IMR-90 (cell line): Measurements from ENCODE around the gene GIMAP1. TPM values are rescaled to one million over a fixed set of nuclear protein-coding genes. Genes with fewer than 3 reads are reported as not detected.

ENCODE experiments used
- ATAC-seq: fragments of 200-7000 bp; cut with Tn5 transposase; 2 replicates; pipeline ENCODE4 v1.9.1; 2020; ENCODE audit warnings: low read depth, mild to moderate bottlenecking, moderate library complexity
- BruUV-seq: library from RNA; stranded (reverse); fragments of 400-500 nt; replicated peaks from 2 replicates; lab custom pipeline; 2021; lab: Mats Ljungman, UMichigan
- CTCF ChIA-PET: fragments of 300-600 bp; formaldehyde crosslinking; extraction: SDS; loops from one replicate; lab custom pipeline; 2021; ENCODE audit warnings: antibody characterized with exemption; lab: Yijun Ruan, JAX
- POLR2A ChIA-PET: fragments of 300-600 bp; sonication (Branson Sonifier 250); formaldehyde crosslinking; loops from one replicate; lab custom pipeline; 2022; ENCODE audit warnings: antibody characterized with exemption; ENCODE audit not compliant: unreplicated experiment; lab: Charles Lee
- DNase-seq: peaks from one replicate; pipeline ENCODE4 v3.0.0; 2013
- H2AFZ ChIP-seq: replicated peaks from 2 replicates; pipeline ENCODE3; 2013; ENCODE audit warnings: low read length, mild to moderate bottlenecking; ENCODE audit not compliant: poor library complexity
- H2AK5ac ChIP-seq: 2 replicates; pipeline ENCODE4 v1.6.1; 2013; ENCODE audit warnings: low read depth, low read length, inconsistent platforms
- H2AK9ac ChIP-seq: replicated peaks from 2 replicates; pipeline ENCODE3; 2013; ENCODE audit warnings: mild to moderate bottlenecking, low read depth, low read length, moderate library complexity; ENCODE audit not compliant: poor library complexity
- H2BK120ac ChIP-seq: 2 replicates; pipeline ENCODE4 v1.6.1; 2013; ENCODE audit warnings: low read depth, low read length, inconsistent platforms
- H2BK15ac ChIP-seq: 3 replicates; pipeline ENCODE4 v1.6.1; 2013; ENCODE audit warnings: low read depth, low read length, inconsistent platforms
- H2BK20ac ChIP-seq: 2 replicates; pipeline ENCODE4 v1.6.1; 2013; ENCODE audit warnings: low read depth, mild to moderate bottlenecking, inconsistent platforms, low read length, moderate library complexity
- H2BK5ac ChIP-seq: 2 replicates; pipeline ENCODE4 v1.6.1; 2013; ENCODE audit warnings: mild to moderate bottlenecking, low read depth, low read length, inconsistent platforms; ENCODE audit not compliant: poor library complexity, severe bottlenecking
- H3K14ac ChIP-seq: replicated peaks from 2 replicates; pipeline ENCODE4 v1.6.1; 2013; ENCODE audit warnings: low read depth, low read length, inconsistent platforms
- H3K18ac ChIP-seq: 2 replicates; pipeline ENCODE4 v1.6.1; 2013; ENCODE audit warnings: low read depth, low read length, control low read depth
- H3K23ac ChIP-seq: 2 replicates; pipeline ENCODE4 v1.6.1; 2013; ENCODE audit warnings: low read depth, low read length, inconsistent platforms
- H3K27ac ChIP-seq: 2 replicates; pipeline ENCODE4 v1.5.1; 2013; ENCODE audit warnings: mild to moderate bottlenecking, control low read depth, low read length; ENCODE audit not compliant: insufficient read depth
- H3K27me3 ChIP-seq: 2 replicates; pipeline ENCODE4 v1.6.1; 2013; ENCODE audit warnings: low read length; ENCODE audit not compliant: control insufficient read depth, insufficient read depth
- H3K36me3 ChIP-seq: 2 replicates; pipeline ENCODE4 v1.6.1; 2013; ENCODE audit warnings: low read length, mixed read lengths; ENCODE audit not compliant: control insufficient read depth, insufficient read depth
- H3K4ac ChIP-seq: 2 replicates; pipeline ENCODE4 v1.6.1; 2013; ENCODE audit warnings: low read depth, low read length, inconsistent platforms
- H3K4me1 ChIP-seq: 2 replicates; pipeline ENCODE4 v1.6.1; 2013; ENCODE audit warnings: low read length, mixed read lengths; ENCODE audit not compliant: control insufficient read depth, insufficient read depth
- H3K4me2 ChIP-seq: 2 replicates; pipeline ENCODE4 v1.6.1; 2013; ENCODE audit warnings: low read depth, mild to moderate bottlenecking, control low read depth, low read length, moderate library complexity
- H3K4me3 ChIP-seq: 2 replicates; pipeline ENCODE4 v1.5.1; 2013; ENCODE audit warnings: low read depth, mild to moderate bottlenecking, control low read depth, low read length, moderate library complexity; ENCODE audit not compliant: insufficient read depth
- H3K56ac ChIP-seq: 2 replicates; pipeline ENCODE4 v1.6.1; 2013; ENCODE audit warnings: low read length, inconsistent platforms; ENCODE audit not compliant: insufficient read depth; ENCODE audit errors: extremely low read depth
- H3K79me1 ChIP-seq, 2 experiments: 2 replicates each; pipeline ENCODE4 v1.6.1; 2013; ENCODE audit warnings: low read length in 2 of 2, inconsistent platforms in 1 of 2, low read depth in 1 of 2
- H3K9ac ChIP-seq: 2 replicates; pipeline ENCODE4 v1.6.1; 2013; ENCODE audit warnings: low read depth, low read length, control low read depth
- H3K9me1 ChIP-seq: 2 replicates; pipeline ENCODE4 v1.6.1; 2013; ENCODE audit warnings: low read length, inconsistent platforms; ENCODE audit not compliant: insufficient read depth
- H3K9me3 ChIP-seq: 2 replicates; pipeline ENCODE4 v1.6.1; 2013; ENCODE audit warnings: low read length; ENCODE audit not compliant: control insufficient read depth, insufficient read depth
- H4K20me1 ChIP-seq: 2 replicates; pipeline ENCODE4 v1.6.1; 2013; ENCODE audit warnings: low read length, inconsistent platforms; ENCODE audit not compliant: insufficient read depth
- H4K5ac ChIP-seq: 2 replicates; pipeline ENCODE4 v1.6.1; 2013; ENCODE audit warnings: mild to moderate bottlenecking, low read depth, low read length, control low read depth
- H4K8ac ChIP-seq, 2 experiments: 2 replicates each; pipeline ENCODE4 v1.6.1; 2013; ENCODE audit warnings: low read depth in 2 of 2, low read length in 2 of 2, control low read depth in 1 of 2, inconsistent platforms in 1 of 2
- H4K91ac ChIP-seq: 2 replicates; pipeline ENCODE4 v1.6.1; 2013; ENCODE audit warnings: low read depth, low read length, inconsistent platforms; ENCODE audit not compliant: insufficient read depth
- CEBPB ChIP-seq: IDR thresholded peaks from 2 replicates; pipeline ENCODE4 v1.6.1; 2012; ENCODE audit warnings: low read depth, low read length, improper control_type of control experiment
- CHD1 ChIP-seq: IDR thresholded peaks from 2 replicates; pipeline ENCODE4 v1.6.1; 2012; ENCODE audit warnings: low read depth, low read length, improper control_type of control experiment
- MAFK ChIP-seq: IDR thresholded peaks from 2 replicates; pipeline ENCODE4 v1.6.1; 2012; ENCODE audit warnings: low read depth, low read length, improper control_type of control experiment
- NFE2L2 ChIP-seq: fragments of 150-350 bp; IDR thresholded peaks from 2 replicates; pipeline ENCODE4 v1.6.1; 2016; ENCODE audit warnings: low read depth, mild to moderate bottlenecking, low read length
- RAD21 ChIP-seq: IDR thresholded peaks from 2 replicates; pipeline ENCODE4 v1.6.1; 2012; ENCODE audit warnings: low read length, improper control_type of control experiment
- RCOR1 ChIP-seq: IDR thresholded peaks from 2 replicates; pipeline ENCODE4 v1.6.1; 2012; ENCODE audit warnings: mild to moderate bottlenecking, low read length, improper control_type of control experiment; ENCODE audit not compliant: insufficient replicate concordance
- RFX5 ChIP-seq: IDR thresholded peaks from 2 replicates; pipeline ENCODE4 v1.8.0; 2012; ENCODE audit warnings: low read depth, mild to moderate bottlenecking, low read length, moderate library complexity
- SMC3 ChIP-seq: fragments of 150-350 bp; IDR thresholded peaks from 2 replicates; pipeline ENCODE4 v1.6.1; 2016; ENCODE audit warnings: low read depth, mild to moderate bottlenecking, antibody characterized with exemption, low read length, moderate library complexity
- WGBS, 2 experiments: methylation state at CpG; one replicate each; pipeline versions ENCODE4 v1.1.5 to v1.1.7; 2013; ENCODE audit warnings: missing lambda C conversion rate in 2 of 2; ENCODE audit not compliant: insufficient read length in 1 of 2; ENCODE audit errors: extremely low coverage in 2 of 2; 5-methylcytosine and 5-hydroxymethylcytosine counted together
- dilution Hi-C: fragments of 300-500 bp; cut with HindIII; formaldehyde crosslinking; loops from one replicate; pipeline ENCODE4 v1.14.3; 2018; ENCODE audit warnings: low sequenced_read_pairs; ENCODE audit not compliant: unreplicated experiment
- in situ Hi-C: fragments of 300-500 bp; cut with MboI; formaldehyde crosslinking; loops from 3 replicates; pipeline ENCODE4 v1.14.3; 2019; ENCODE audit warnings: low sequenced_read_pairs, inconsistent platforms, mixed read lengths
- intact Hi-C: fragments of 100-400 bp; cut with micrococcal nuclease; formaldehyde crosslinking; loops from 2 replicates; pipeline ENCODE4 v1.10.0; 2022
- polyA plus RNA-seq, 3 experiments: library from polyadenylated mRNA; depleted of rRNA; stranded (reverse); fragments of >200 nt; gene quantifications; 2 replicates each; pipeline ENCODE4 v1.2.3, GENCODE V29; 2012; ENCODE audit warnings: low replicate concordance in 1 of 3
- total RNA-seq: library from RNA; depleted of rRNA; stranded (reverse); fragments of >200 nt; gene quantifications from 2 replicates; pipeline ENCODE4 v1.2.3, GENCODE V29; 2012

GIMAP1 gene
- total and polyA plus RNA-seq, 2 of the 4 experiments (the other 2 are of a cell fraction) = not detected

DNA sequence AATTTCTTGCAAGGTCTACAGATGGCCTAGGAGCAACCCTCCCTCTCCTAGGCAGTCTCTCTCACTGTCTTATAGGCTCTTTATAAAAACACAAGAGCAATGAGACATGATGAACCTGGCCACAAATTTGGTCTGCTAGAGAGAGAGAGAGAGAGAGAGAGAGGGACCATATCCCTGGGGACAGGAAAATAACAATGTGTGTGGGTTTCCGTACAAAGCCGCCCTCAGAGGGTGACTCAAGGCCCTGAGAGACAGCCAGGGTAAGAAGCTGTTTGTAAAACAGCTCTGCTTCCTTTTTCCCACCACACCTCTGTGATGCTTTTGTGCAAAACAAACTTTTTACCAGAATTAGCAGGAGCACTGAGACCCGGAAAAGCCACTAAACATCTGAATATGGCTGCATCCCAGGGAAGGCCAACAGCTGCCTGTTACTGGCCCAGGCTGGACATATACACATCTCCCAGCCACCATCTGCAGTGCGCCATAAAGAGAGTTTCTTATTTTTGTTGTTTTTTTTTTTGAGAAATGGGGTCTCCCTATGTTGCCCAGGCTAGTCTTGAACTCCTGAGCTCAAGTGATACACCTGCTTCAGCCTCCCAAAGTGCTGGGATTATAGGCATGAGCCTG lies 39.2 kb downstream of the GIMAP1 start:
- no peak overlapping the region for H2AK9ac ChIP-seq
- H3K14ac ChIP-seq = no peak overlapping the region
- in situ Hi-C loops (no loop called here), intact Hi-C loops (loop anchor here (10.0 kb wide), 1 partner anchor 471 kb away; no protein-coding TSS in a partner anchor), dilution Hi-C loops (no loop called here)
- H3K56ac ChIP-seq = no peak overlapping the region
- DNase-seq = no peak
- no peak overlapping the region for H4K8ac ChIP-seq
- no peak for TF ChIP-seq CEBPB
- TF ChIP-seq MAFK = no peak
- TF ChIP-seq CHD1 = no peak
- no peak for TF ChIP-seq RCOR1
- no peak for TF ChIP-seq RFX5
- no peak for TF ChIP-seq RAD21
- no peak for TF ChIP-seq NFE2L2
- no peak for TF ChIP-seq SMC3
- H2BK15ac ChIP-seq = no peak overlapping the region
- H2AFZ ChIP-seq = no peak overlapping the region
- ATAC-seq = no peak
- CTCF ChIA-PET = no interaction called here
- H2BK120ac ChIP-seq = no peak overlapping the region
- H2BK20ac ChIP-seq = no peak overlapping the region
- no peak overlapping the region for H3K18ac ChIP-seq
- H3K79me1 ChIP-seq = no peaks in the 10 kb centered on the region
- H3K27ac ChIP-seq = no peak overlapping the region
- no peaks in the 10 kb centered on the region for H3K9me1 ChIP-seq
- no CpG with 5 or more reads among the region's 4 CpGs for WGBS, 2 experiments
- H3K4ac ChIP-seq = no peak overlapping the region
- POLR2A ChIA-PET = no interaction called here
- H4K91ac ChIP-seq = no peak overlapping the region
- no peaks in the 10 kb centered on the region for H3K36me3 ChIP-seq
- H3K4me3 ChIP-seq = no peak overlapping the region
- H3K27me3 ChIP-seq = no peaks in the 10 kb centered on the region
- no peak overlapping the region for H3K4me2 ChIP-seq
- H3K4me1 ChIP-seq = no peaks in the 10 kb centered on the region
- H2AK5ac ChIP-seq = no peak overlapping the region
- no peak overlapping the region for H3K9ac ChIP-seq
- BruUV-seq = no TSS peak
- no peak overlapping the region for H2BK5ac ChIP-seq
- no peaks in the 10 kb centered on the region for H3K9me3 ChIP-seq
- H4K20me1 ChIP-seq = no peaks in the 10 kb centered on the region
- H4K5ac ChIP-seq = no peak overlapping the region
- no peak overlapping the region for H3K23ac ChIP-seq
